Brain microvascular endothelial cell (primary cell): Measurements from ENCODE around the gene MED13L.

ENCODE experiments used
- DNase-seq: peaks from one replicate; pipeline ENCODE4 v3.0.0-alpha.2; 2020
- H3K27ac ChIP-seq: fragments of 250-450 bp; sonication (Bioruptor Pico); 2 replicates; pipeline ENCODE4 v1.5.1; 2020; ENCODE audit warnings: mild to moderate bottlenecking, moderate library complexity
- H3K27me3 ChIP-seq: fragments of 250-450 bp; sonication (Bioruptor Pico); replicated peaks from 2 replicates; pipeline ENCODE4 v1.5.1; 2020; ENCODE audit warnings: mild to moderate bottlenecking
- H3K36me3 ChIP-seq: fragments of 250-450 bp; sonication (Bioruptor Pico); replicated peaks from 2 replicates; pipeline ENCODE4 v1.5.1; 2020; ENCODE audit warnings: mild to moderate bottlenecking
- H3K4me3 ChIP-seq: 2 replicates; pipeline ENCODE4 v1.5.1; 2011; ENCODE audit warnings: low read depth, mild to moderate bottlenecking, control low read depth, low read length, moderate library complexity
- CTCF ChIP-seq: IDR thresholded peaks from 2 replicates; pipeline ENCODE4 v1.5.1; 2011; ENCODE audit warnings: low read depth, mild to moderate bottlenecking, moderate library complexity, low read length, control low read depth, inconsistent platforms; ENCODE audit errors: missing control alignments
- in situ Hi-C: cut with HindIII; loops from 2 replicates; pipeline ENCODE4 v1.10.0; 2017; ENCODE audit warnings: low sequenced_read_pairs, low pct_ligation_motif_present

MED13L gene

GRCh38 chr12:116141110-116141832 lies 136.2 kb downstream of the MED13L start:
- no peak overlapping the region for H3K4me3 ChIP-seq
- peak; percentile 6 for TF ChIP-seq CTCF
- H3K27me3 ChIP-seq: no peaks in the 10 kb centered on the region
- in situ Hi-C loops: no loop called here
- H3K36me3 ChIP-seq: no peaks in the 10 kb centered on the region
- DNase-seq: no peak
- no peak overlapping the region for H3K27ac ChIP-seq

- TF ChIP-seq CTCF: no peak
These were observed 137.0 kb downstream of the MED13L start for GRCh38 chr12:116140529-116140928.

GRCh38 chr12:116138781-116139180 lies 138.7 kb downstream of the MED13L start:
- DNase-seq: no peak
- Histone ChIP-seq H3K27ac (no peak overlapping the region), H3K4me3 (no peak overlapping the region), H3K27me3 (no peaks in the 10 kb centered on the region), H3K36me3 (no peaks in the 10 kb centered on the region)
- no peak for TF ChIP-seq CTCF
- in situ Hi-C loops: no loop called here

More at GRCh38 chr12:116140529-116140928, 137.0 kb downstream of the MED13L start:
- H3K27ac ChIP-seq: no peak overlapping the region
- DNase-seq: no peak
- H3K36me3 ChIP-seq: no peaks in the 10 kb centered on the region
- no peak overlapping the region for H3K4me3 ChIP-seq
- in situ Hi-C loops: no loop called here
- no peaks in the 10 kb centered on the region for H3K27me3 ChIP-seq

GRCh38 chr12:116138364-116138763 lies 139.1 kb downstream of the MED13L start:
- Histone ChIP-seq H3K4me3 (no peak overlapping the region), H3K27me3 (no peaks in the 10 kb centered on the region), H3K27ac (no peak overlapping the region), H3K36me3 (no peaks in the 10 kb centered on the region)
- in situ Hi-C loops: no loop called here
- DNase-seq: no peak
- TF ChIP-seq CTCF: no peak

GRCh38 chr12:116137318-116137717 lies 140.2 kb downstream of the MED13L start:
- H3K36me3 ChIP-seq: no peaks in the 10 kb centered on the region
- H3K27me3 ChIP-seq: no peaks in the 10 kb centered on the region
- in situ Hi-C loops: no loop called here
- no peak for DNase-seq
- no peak overlapping the region for H3K4me3 ChIP-seq
- no peak for TF ChIP-seq CTCF
- no peak overlapping the region for H3K27ac ChIP-seq

GRCh38 chr12:116136340-116136739 lies 141.2 kb downstream of the MED13L start:
- in situ Hi-C loops: no loop called here
- Histone ChIP-seq H3K36me3 (no peaks in the 10 kb centered on the region), H3K27me3 (no peaks in the 10 kb centered on the region), H3K27ac (peak overlapping the region; percentile 23), H3K4me3 (no peak overlapping the region)
- TF ChIP-seq CTCF: no peak
- DNase-seq: no peak
